ENCODE data around the gene PTHLH. TPM values are rescaled to one million over a fixed set of nuclear protein-coding genes. Genes with fewer than 3 reads are reported as not detected.

The PTHLH gene
- total RNA-seq, 1 experiment from 2014 or later: 1.6 TPM

GRCh38 chr12:27971606-27972005, 927 bp downstream of the PTHLH start:
- no peaks in the 10 kb centered on the region for H3K36me3 ChIP-seq (ENCODE audit: low read depth)
- peaks cover 24% of the 10 kb centered on the region for H3K4me1 ChIP-seq (replicated peaks; ENCODE audit: insufficient read depth)
- H3K9me2 ChIP-seq (ENCODE audit: insufficient read depth): no peaks in the 10 kb centered on the region
- POLR2A ChIA-PET (ENCODE audit: unreplicated experiment): no interaction called here
- no peak for DNase-seq
- H3K9me3 ChIP-seq (ENCODE audit: insufficient read depth, low read depth): no peaks in the 10 kb centered on the region
- TF ChIP-seq EZH2 (IDR thresholded peaks at IDR 0.05; ENCODE audit: low read depth): no peak
- TF ChIP-seq CTCF (conservative IDR thresholded peaks at IDR 0.05): no peak
- no peak overlapping the region for H3K27ac ChIP-seq
- CTCF ChIA-PET: no interaction called here
- H3K79me2 ChIP-seq (ENCODE audit: low read depth): no peaks in the 10 kb centered on the region
- no peak overlapping the region for H3K4me3 ChIP-seq
- BruUV-seq (replicated peaks): no TSS peak
- H3K27me3 ChIP-seq (ENCODE audit: insufficient read depth, low read depth): no peaks in the 10 kb centered on the region
- H3K4me2 ChIP-seq: no peak overlapping the region
- peaks cover 4% of the 10 kb centered on the region for H3F3A ChIP-seq (ENCODE audit: insufficient read depth, low read depth)
- intact Hi-C loops (cut with micrococcal nuclease; ENCODE audit: unreplicated experiment): no loop called here
- H2AFZ ChIP-seq: no peak overlapping the region
- H4K20me1 ChIP-seq (ENCODE audit: insufficient read depth): no peaks in the 10 kb centered on the region

- H2AFZ ChIP-seq: no peak overlapping the region
- no peaks in the 10 kb centered on the region for H3K9me3 ChIP-seq (ENCODE audit: insufficient read depth, low read depth)
- H3K79me2 ChIP-seq (ENCODE audit: low read depth): no peaks in the 10 kb centered on the region
- no TSS peak for BruUV-seq (replicated peaks)
- no peak for TF ChIP-seq CTCF (conservative IDR thresholded peaks at IDR 0.05)
- no peak for TF ChIP-seq EZH2 (IDR thresholded peaks at IDR 0.05; ENCODE audit: low read depth)
- no peaks in the 10 kb centered on the region for H3K36me3 ChIP-seq (ENCODE audit: low read depth)
- ChIA-PET POLR2A (ENCODE audit: unreplicated experiment) (no interaction called here), CTCF (no interaction called here)
- no peaks in the 10 kb centered on the region for H4K20me1 ChIP-seq (ENCODE audit: insufficient read depth)
- no peaks in the 10 kb centered on the region for H3K9me2 ChIP-seq (ENCODE audit: insufficient read depth)
- peaks cover 29% of the 10 kb centered on the region for H3K4me1 ChIP-seq (replicated peaks; ENCODE audit: insufficient read depth)
- H3F3A ChIP-seq (ENCODE audit: insufficient read depth, low read depth): peaks cover 9% of the 10 kb centered on the region
- intact Hi-C loops (cut with micrococcal nuclease; ENCODE audit: unreplicated experiment): no loop called here
- no peaks in the 10 kb centered on the region for H3K27me3 ChIP-seq (ENCODE audit: insufficient read depth, low read depth)
- no peak overlapping the region for H3K4me3 ChIP-seq
- no peak overlapping the region for H3K4me2 ChIP-seq
- H3K27ac ChIP-seq: no peak overlapping the region
- DNase-seq: no peak
Observed at GRCh38 chr12:27971121-27971489, 1.4 kb downstream of the PTHLH start.

DNA sequence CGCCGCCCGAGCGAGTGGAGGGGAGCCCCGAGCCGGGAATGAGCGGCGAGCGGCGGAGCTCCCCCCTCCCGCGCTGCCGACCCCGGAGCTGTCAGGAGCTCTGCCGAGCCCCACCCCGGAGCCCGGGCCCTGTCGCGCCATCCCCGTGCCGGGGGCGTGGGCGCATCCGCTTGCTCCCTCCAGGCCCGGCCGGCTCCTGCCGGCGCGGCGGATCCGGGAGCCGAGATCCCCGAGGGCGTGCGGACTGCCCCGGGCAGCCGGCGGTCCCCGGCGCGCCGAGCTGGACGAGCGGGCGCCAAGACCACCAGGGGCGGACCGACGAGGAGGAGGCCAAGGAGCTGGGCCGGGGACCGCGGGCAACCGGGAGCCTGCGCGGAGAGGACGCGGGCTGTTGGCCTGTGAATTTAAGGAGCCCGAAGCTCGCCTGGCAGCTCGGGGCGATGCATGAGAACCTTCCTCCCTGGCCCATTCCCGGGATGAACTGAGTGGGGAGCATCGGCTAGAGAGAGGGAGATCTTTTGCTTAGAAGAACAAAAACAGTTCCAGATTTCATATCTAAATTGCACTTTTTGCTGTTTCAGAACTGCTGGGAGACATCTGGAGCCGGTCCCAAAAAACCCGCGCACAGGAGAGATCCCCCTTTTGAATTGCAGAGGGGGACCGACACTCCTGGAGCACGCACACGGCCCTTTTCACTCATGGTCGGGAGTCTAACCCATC, 2.0 kb downstream of the PTHLH start:
- Histone ChIP-seq H3K4me3 (no peak overlapping the region), H3K27me3 (ENCODE audit: insufficient read depth, low read depth) (no peaks in the 10 kb centered on the region), H3K9me2 (ENCODE audit: insufficient read depth) (no peaks in the 10 kb centered on the region), H3K4me1 (replicated peaks; ENCODE audit: insufficient read depth) (peaks cover 34% of the 10 kb centered on the region), H3K36me3 (ENCODE audit: low read depth) (no peaks in the 10 kb centered on the region), H3F3A (ENCODE audit: insufficient read depth, low read depth) (peaks cover 12% of the 10 kb centered on the region), H4K20me1 (ENCODE audit: insufficient read depth) (no peaks in the 10 kb centered on the region), H3K4me2 (no peak overlapping the region), H3K27ac (no peak overlapping the region), H3K9me3 (ENCODE audit: insufficient read depth, low read depth) (no peaks in the 10 kb centered on the region), H2AFZ (no peak overlapping the region), H3K79me2 (ENCODE audit: low read depth) (no peaks in the 10 kb centered on the region)
- ChIA-PET POLR2A (ENCODE audit: unreplicated experiment) (interaction anchor here (0.6 to 0.8 kb wide), 5 partner anchors 11 to 138 kb away, joined by 3 to 9 read pairs (median 5); no protein-coding TSS in a partner anchor), CTCF (interaction anchor here (0.6 kb wide), 2 partner anchors 20 to 151 kb away, joined by 4 to 5 read pairs; no protein-coding TSS in a partner anchor)
- no peak for DNase-seq
- intact Hi-C loops (cut with micrococcal nuclease; ENCODE audit: unreplicated experiment): no loop called here
- no peak for TF ChIP-seq EZH2 (IDR thresholded peaks at IDR 0.05; ENCODE audit: low read depth)
- no peak for TF ChIP-seq CTCF (conservative IDR thresholded peaks at IDR 0.05)
- no TSS peak for BruUV-seq (replicated peaks)
